ENCODE results near the gene VSTM5. TPM values are rescaled to one million over a fixed set of nuclear protein-coding genes. Genes with fewer than 3 reads are reported as not detected.

Gene VSTM5
- polyA plus RNA-seq, 3 donors, result 0.10 TPM; not detected in 2

- WGBS, 3 donors, result 78 to 83% (median 82%) methylated on average over 8 of the region's 8 CpGs
- H3K27ac ChIP-seq (ENCODE audit: low read depth, low read length), result no peak overlapping the region
These were observed 5.0 kb downstream of the VSTM5 start for GRCh38 chr11:93845181-93846092.

GRCh38 chr11:93844568-93844967 lies 5.8 kb downstream of the VSTM5 start:
- 76 to 84% (median 77%) methylated on average over 7 of the region's 7 CpGs for WGBS, 3 donors
- no peak overlapping the region for H3K27ac ChIP-seq (ENCODE audit: low read depth, low read length)

- no peak overlapping the region for H3K27ac ChIP-seq (ENCODE audit: low read depth, low read length)
- WGBS, 3 donors, result 93 to 98% (median 95%) methylated on average over 5 of the region's 5 CpGs
These were observed 6.5 kb downstream of the VSTM5 start for GRCh38 chr11:93843906-93844305.

- WGBS, 3 donors, result 69 to 77% (median 74%) methylated on average over 6 of the region's 6 CpGs
- H3K27ac ChIP-seq (ENCODE audit: low read depth, low read length), result no peak overlapping the region
These were observed 8.0 kb downstream of the VSTM5 start for GRCh38 chr11:93842461-93842860.

- H3K27ac ChIP-seq (ENCODE audit: low read depth, low read length), result no peak overlapping the region
- WGBS, 3 donors, result 83 to 92% (median 87%) methylated on average over 4 of the region's 4 CpGs
These were observed 8.4 kb downstream of the VSTM5 start for GRCh38 chr11:93842034-93842433.

GRCh38 chr11:93841446-93841845 lies 9.0 kb downstream of the VSTM5 start:
- H3K27ac ChIP-seq (ENCODE audit: low read depth, low read length), result no peak overlapping the region
- 91 to 94% (median 94%) methylated on average over 2 of the region's 2 CpGs for WGBS, 3 donors

- no peak overlapping the region for H3K27ac ChIP-seq (ENCODE audit: low read depth, low read length)
- 55 to 73% (median 61%) methylated on average over 3 of the region's 3 CpGs for WGBS, 3 donors
These were observed 9.4 kb downstream of the VSTM5 start for GRCh38 chr11:93840981-93841380.

- 49 to 61% (median 52%) methylated on average over 2 of the region's 2 CpGs for WGBS, 3 donors
- no peak overlapping the region for H3K27ac ChIP-seq (ENCODE audit: low read depth, low read length)
These were observed 10.2 kb downstream of the VSTM5 start for GRCh38 chr11:93840180-93840579.

- H3K27ac ChIP-seq (ENCODE audit: low read depth, low read length), result no peak overlapping the region
- 92 to 93% (median 93%) methylated on average over 8 of the region's 8 CpGs for WGBS, 3 donors
These were observed 11.5 kb downstream of the VSTM5 start for GRCh38 chr11:93838967-93839366.

- 94 to 97% (median 96%) methylated on average over 1 of the region's 1 CpG for WGBS, 3 donors
These were observed 17.6 kb downstream of the VSTM5 start for GRCh38 chr11:93832780-93833179.

GRCh38 chr11:93831343-93832127 lies 18.9 kb downstream of the VSTM5 start:
- 40 to 82% (median 80%) methylated on average over 3 of the region's 3 CpGs for WGBS, 3 donors
- H3K27ac ChIP-seq (ENCODE audit: low read depth, low read length), result no peak overlapping the region

More at GRCh38 chr11:93832780-93833179, 17.6 kb downstream of the VSTM5 start:
- no peak overlapping the region for H3K27ac ChIP-seq (ENCODE audit: low read depth, low read length)

- WGBS, 3 donors, result 61 to 78% (median 69%) methylated on average over 3 of the region's 3 CpGs
These were observed 20.8 kb downstream of the VSTM5 start for GRCh38 chr11:93829598-93829997.

GRCh38 chr11:93827363-93827762 lies 23.1 kb downstream of the VSTM5 start:
- 35 to 95% (median 84%) methylated on average over 1 of the region's 1 CpG for WGBS, 3 donors

More at GRCh38 chr11:93829598-93829997, 20.8 kb downstream of the VSTM5 start:
- no peak overlapping the region for H3K27ac ChIP-seq (ENCODE audit: low read depth, low read length)

GRCh38 chr11:93823210-93823609 lies 27.2 kb downstream of the VSTM5 start:
- H3K27ac ChIP-seq (ENCODE audit: low read depth, low read length), result no peak overlapping the region
- WGBS, 3 donors, result 93 to 97% (median 95%) methylated on average over 4 of the region's 4 CpGs

More at GRCh38 chr11:93827363-93827762, 23.1 kb downstream of the VSTM5 start:
- H3K27ac ChIP-seq (ENCODE audit: low read depth, low read length), result no peak overlapping the region

GRCh38 chr11:93822359-93822758 lies 28.1 kb downstream of the VSTM5 start:
- no peak overlapping the region for H3K27ac ChIP-seq (ENCODE audit: low read depth, low read length)
- 92 to 95% (median 93%) methylated on average over 5 of the region's 5 CpGs for WGBS, 3 donors

GRCh38 chr11:93821617-93822016 lies 28.8 kb downstream of the VSTM5 start:
- no peak overlapping the region for H3K27ac ChIP-seq (ENCODE audit: low read depth, low read length)
- WGBS, 3 donors, result 17 to 69% (median 61%) methylated on average over 2 of the region's 2 CpGs

GRCh38 chr11:93820847-93821246 lies 29.6 kb downstream of the VSTM5 start:
- H3K27ac ChIP-seq (ENCODE audit: low read depth, low read length), result no peak overlapping the region
- 81 to 93% (median 87%) methylated on average over 14 of the region's 14 CpGs for WGBS, 3 donors

GRCh38 chr11:93819966-93820695 lies 30.3 kb downstream of the VSTM5 start:
- no peak overlapping the region for H3K27ac ChIP-seq (ENCODE audit: low read depth, low read length)
- WGBS, 3 donors, result 84 to 89% (median 87%) methylated on average over 8 of the region's 8 CpGs
